ENCODE measurements around the gene MAML2.

DNA sequence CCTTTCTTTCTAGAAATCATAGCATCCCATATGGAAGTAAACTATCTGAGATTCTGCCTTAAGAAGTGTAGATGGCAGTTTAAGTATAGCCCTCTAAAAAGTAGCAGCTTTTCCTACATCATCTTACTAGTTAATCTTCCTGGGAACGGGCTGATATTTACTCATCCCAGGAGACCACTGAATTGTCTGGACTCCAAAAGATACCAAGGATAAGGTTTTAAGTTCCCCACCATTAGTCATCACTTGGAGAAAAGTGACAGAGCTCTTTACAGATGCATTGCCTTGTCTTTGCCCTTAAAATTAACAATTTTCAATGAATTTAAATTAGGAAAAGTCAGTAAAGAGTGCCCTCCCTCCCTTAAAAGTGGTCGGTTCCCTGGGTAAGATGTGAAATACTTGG is 129.5 kb downstream of the MAML2 start:
- TF ChIP-seq GATA2 (IDR thresholded peaks at IDR 0.05; ENCODE audit: low read depth, low read length) (no peak), GATA3 (IDR thresholded peaks at IDR 0.05; ENCODE audit: low read depth, low read length) (no peak)
